SH-SY5Y (cell line): Measurements from ENCODE around the gene OR8G5.

Experiments used
- GATA2 ChIP-seq: IDR thresholded peaks from 2 replicates; pipeline ENCODE4 v1.6.1; 2011; ENCODE audit warnings: mild to moderate bottlenecking, low read depth, low read length
- GATA3 ChIP-seq: IDR thresholded peaks from 2 replicates; pipeline ENCODE4 v1.6.1; 2011; ENCODE audit warnings: low read depth, mild to moderate bottlenecking, low read length, moderate library complexity

DNA sequence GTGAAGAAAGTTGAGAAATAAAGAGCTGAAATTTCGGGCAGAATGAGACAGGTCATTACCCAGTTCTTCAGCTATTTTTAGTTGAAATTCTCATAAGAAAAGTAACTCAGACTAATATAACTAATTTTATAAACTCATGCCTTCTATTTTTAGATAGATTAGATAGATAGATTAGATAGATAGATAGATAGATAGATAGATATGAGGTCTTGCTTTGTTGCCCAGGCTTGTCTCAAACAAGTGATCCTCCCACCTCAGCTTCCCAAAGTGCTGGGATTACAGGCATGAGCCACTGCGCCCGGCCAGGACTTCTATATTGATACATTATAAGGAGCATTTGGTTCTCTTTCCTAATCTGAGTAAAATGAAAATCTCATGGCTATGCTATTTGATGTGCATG is 42.1 kb upstream of the OR8G5 start:
- TF ChIP-seq GATA2 (no peak), GATA3 (no peak)
